OCI-LY1 (cell line): Measurements from ENCODE around the gene PLXNA1.

Source experiments
- CTCF ChIP-seq: fragments of 200-600 bp; sonication (generic), shearing (Covaris generic); IDR thresholded peaks from 2 replicates; pipeline ENCODE4 v1.5.1; 2017; ENCODE audit warnings: mild to moderate bottlenecking, antibody characterized with exemption, low read length, moderate library complexity, mixed read lengths
- EZH2 ChIP-seq: fragments of 200-600 bp; sonication (generic), shearing (Covaris generic); IDR thresholded peaks from 2 replicates; pipeline ENCODE4 v1.8.0; 2017; ENCODE audit warnings: borderline replicate concordance, mixed run types, mild to moderate bottlenecking, antibody characterized with exemption, low read length, moderate library complexity, mixed read lengths

DNA sequence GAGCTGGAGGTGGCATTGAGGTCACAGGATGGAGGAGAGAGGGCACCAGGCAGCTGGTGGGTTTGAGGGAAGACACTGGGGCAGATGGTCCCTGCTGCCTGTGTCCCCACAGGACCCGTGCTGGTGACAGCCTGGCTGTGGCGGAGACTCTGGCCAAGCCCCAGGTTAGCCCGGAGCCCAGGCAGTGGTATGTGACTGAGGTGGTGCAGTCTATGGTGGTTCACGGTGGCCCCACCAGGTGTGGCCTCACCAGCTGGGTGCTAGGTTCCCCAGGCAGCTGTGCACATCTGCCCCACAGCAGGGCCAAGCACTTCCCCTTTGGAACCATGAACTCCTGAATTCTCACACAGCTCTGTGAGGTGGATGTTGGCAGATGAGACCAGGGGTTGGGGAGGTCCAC lies 15.4 kb downstream of the PLXNA1 start:
- TF ChIP-seq EZH2 (no peak), CTCF (no peak)
